ENCODE results near the gene ADSS2.

- no peak for TF ChIP-seq ZNF114 (CRISPR knock-in tag; IDR thresholded peaks at IDR 0.05)
- TF ChIP-seq, protein P1, sequence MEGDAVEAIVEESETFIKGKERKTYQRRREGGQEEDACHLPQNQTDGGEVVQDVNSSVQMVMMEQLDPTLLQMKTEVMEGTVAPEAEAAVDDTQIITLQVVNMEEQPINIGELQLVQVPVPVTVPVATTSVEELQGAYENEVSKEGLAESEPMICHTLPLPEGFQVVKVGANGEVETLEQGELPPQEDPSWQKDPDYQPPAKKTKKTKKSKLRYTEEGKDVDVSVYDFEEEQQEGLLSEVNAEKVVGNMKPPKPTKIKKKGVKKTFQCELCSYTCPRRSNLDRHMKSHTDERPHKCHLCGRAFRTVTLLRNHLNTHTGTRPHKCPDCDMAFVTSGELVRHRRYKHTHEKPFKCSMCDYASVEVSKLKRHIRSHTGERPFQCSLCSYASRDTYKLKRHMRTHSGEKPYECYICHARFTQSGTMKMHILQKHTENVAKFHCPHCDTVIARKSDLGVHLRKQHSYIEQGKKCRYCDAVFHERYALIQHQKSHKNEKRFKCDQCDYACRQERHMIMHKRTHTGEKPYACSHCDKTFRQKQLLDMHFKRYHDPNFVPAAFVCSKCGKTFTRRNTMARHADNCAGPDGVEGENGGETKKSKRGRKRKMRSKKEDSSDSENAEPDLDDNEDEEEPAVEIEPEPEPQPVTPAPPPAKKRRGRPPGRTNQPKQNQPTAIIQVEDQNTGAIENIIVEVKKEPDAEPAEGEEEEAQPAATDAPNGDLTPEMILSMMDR (conservative IDR thresholded peaks at IDR 0.05; ENCODE audit: low read depth in 2 of 2) = no peak
- TF ChIP-seq CREB1 (CRISPR knock-in tag; IDR thresholded peaks at IDR 0.05; ENCODE audit: low read depth) = no peak
- no peak for TF ChIP-seq ZNF331 (CRISPR knock-in tag; IDR thresholded peaks at IDR 0.05; ENCODE audit: low read depth)
- TF ChIP-seq, protein P2, sequence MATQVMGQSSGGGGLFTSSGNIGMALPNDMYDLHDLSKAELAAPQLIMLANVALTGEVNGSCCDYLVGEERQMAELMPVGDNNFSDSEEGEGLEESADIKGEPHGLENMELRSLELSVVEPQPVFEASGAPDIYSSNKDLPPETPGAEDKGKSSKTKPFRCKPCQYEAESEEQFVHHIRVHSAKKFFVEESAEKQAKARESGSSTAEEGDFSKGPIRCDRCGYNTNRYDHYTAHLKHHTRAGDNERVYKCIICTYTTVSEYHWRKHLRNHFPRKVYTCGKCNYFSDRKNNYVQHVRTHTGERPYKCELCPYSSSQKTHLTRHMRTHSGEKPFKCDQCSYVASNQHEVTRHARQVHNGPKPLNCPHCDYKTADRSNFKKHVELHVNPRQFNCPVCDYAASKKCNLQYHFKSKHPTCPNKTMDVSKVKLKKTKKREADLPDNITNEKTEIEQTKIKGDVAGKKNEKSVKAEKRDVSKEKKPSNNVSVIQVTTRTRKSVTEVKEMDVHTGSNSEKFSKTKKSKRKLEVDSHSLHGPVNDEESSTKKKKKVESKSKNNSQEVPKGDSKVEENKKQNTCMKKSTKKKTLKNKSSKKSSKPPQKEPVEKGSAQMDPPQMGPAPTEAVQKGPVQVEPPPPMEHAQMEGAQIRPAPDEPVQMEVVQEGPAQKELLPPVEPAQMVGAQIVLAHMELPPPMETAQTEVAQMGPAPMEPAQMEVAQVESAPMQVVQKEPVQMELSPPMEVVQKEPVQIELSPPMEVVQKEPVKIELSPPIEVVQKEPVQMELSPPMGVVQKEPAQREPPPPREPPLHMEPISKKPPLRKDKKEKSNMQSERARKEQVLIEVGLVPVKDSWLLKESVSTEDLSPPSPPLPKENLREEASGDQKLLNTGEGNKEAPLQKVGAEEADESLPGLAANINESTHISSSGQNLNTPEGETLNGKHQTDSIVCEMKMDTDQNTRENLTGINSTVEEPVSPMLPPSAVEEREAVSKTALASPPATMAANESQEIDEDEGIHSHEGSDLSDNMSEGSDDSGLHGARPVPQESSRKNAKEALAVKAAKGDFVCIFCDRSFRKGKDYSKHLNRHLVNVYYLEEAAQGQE (IDR thresholded peaks at IDR 0.05; ENCODE audit: unreplicated experiment) = no peak
- no peak for TF ChIP-seq EZH2phosphoT487 (IDR thresholded peaks at IDR 0.05; ENCODE audit: unreplicated experiment)
- no peak for TF ChIP-seq EZH2 (IDR thresholded peaks at IDR 0.05; ENCODE audit: low read depth, unreplicated experiment)
Measured at GRCh38 chr1:244444854-244445253, 6.9 kb downstream of the ADSS2 start.

Data from GM23338 (cell line).